ENCODE data around the gene ZBTB12.
A peak's percentile ranks its signal among the peaks of the same experiment; 100 is the strongest.

The ZBTB12 gene

DNA sequence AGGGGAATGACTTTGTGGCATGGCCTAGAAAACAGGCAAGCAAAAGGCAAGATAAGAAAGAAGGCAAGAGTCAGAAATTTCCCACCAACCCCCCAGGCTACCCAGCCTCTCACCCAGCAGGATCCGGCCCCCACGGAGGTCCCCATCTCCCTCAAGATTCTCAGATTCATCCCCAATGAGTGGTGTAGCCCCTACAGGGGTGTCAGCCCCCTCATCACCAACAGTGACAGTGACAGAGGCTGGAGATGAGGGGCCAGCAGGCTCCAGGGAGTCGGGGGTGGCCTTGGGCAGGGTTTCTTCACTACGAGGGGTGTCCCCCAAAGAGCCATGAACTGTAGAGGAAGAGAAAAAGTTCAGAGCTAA, 5.4 kb downstream of the ZBTB12 start:
- no peak for DNase-seq

DNA sequence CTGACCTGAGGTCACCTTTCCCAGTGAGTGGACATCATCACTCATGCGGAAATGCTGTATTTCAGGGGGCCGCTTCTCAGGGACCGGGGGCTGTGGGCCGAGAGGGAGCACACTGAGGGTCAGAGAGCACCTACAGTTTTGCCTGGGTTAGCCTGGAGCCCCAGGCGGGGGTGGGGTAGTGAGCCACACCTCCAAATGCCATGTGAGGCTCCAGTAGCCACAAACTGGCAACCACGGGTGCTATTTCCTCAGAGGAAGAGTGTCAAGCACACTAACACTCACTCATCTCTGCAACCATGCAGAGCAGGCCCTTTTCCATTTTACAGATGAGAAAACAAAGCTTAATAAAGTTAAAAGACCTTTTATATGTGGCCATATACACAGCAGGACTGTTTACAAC, 9.1 kb downstream of the ZBTB12 start:
- no peak for DNase-seq

DNA sequence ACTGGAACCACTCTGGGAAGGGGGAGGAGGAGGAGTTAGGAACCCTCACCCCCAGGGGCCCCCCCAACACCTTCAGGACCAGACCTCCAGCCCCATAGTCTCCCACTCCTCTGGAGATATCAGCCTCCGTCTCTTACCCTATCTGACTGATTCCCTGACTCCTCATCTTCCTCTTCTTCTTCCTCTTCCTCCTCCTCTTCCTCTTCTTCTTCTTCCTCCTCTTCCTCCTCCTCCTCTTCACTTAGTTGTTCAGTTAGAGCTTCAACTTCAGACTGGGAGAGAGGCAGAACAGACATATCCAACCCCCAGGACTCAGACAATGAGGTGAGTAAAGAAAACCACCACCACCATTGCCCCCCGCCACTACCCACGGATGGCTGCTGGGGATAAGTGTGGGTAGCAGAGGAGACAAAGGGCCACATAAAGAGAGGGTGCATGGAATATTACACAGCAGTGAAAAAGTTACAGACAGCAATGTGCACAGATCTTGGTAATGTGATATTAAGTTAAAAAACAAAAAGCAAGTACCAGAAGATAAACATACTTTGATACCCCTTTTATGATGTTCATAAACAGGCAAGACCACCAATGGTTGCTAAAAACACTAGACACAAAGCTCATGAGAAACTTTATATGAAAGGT, 12.4 kb downstream of the ZBTB12 start:
- DNase-seq, result no peak

DNA sequence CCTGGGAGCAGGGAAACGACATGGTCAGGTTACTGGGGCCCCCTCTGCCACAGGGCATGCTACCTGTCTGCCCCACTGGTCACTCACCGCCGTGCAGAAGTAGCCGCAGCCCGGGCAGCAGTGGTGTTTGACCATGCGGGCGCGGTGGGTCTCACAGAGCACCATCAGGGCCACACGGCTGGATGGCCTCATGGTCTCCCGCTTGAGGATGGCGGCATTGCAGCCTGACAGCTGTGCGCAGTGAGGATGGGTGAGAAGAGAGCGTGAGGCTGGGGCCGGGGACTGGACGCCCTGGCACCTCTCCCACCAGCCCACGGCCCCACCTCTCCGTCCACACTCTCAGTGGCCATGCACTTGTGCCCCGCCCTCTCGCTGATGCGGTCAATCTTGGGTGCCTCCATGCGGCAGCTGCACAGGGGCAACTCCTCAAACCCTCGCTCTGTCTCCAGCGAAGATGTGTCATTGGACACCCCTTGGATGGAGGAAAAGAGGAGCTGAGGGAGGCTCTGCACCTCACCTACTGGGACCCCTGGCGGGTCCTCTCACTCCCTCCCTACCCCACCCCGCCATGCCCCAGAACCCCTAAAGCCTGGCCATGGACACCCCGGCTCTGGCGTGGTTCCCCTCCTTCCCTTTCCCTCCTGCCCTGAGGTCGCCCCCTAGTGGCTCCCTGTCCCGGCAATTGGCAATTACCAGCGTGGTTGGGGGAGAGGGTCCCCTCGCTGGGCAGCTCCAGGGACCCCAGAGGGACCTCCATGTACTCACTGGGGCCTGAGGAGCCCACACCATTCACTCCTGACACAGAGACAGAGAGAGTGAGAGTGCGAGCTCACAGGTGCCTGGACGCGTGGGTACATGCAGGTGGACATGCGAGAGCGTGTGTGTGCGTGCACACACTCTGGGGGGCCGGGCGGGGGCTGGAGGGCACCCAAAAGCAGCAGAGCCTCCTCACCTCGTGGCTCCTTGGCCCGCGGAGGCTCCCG, 13.3 kb downstream of the ZBTB12 start:
- no peak for DNase-seq

DNA sequence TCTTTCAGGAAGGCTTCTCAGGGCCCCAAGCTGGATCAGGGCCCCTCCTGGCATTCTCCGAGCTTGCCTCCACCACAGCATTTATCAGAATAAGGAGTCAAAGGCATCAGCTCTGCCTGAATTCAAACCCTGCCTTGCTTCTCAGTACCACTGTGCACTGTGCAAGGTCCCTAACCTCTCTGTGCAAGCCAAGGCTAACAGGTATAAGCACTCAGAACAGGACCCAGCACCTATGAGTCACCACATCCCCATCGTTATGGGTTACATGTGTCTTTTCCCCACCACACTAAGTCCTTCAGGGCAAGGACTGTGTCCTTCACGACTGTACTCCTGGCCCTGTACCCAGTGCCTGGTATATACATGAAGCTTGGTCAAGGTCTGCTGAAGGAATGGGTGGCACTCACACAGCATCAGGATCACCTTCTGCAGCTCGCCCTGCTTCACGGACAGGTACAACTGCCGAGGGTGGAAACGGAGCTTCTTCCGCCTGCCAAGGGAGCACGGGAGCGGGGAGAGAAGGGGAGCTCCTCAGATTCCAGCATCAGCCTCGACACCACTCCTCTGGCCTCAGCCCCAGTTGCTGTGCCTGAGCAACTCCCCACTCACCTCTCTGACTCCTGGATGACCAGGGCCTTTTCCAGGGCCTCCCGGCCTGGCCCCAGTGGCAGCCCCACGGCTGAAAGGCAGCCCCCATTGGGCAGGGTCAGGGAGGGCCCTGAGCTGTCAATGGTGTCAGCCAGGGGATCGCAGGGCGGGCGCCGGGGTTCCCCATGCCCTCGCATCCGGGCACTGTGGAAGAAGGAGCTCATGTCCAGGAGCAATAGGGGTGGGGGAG, 14.5 kb downstream of the ZBTB12 start:
- DNase-seq, result no peak

DNA sequence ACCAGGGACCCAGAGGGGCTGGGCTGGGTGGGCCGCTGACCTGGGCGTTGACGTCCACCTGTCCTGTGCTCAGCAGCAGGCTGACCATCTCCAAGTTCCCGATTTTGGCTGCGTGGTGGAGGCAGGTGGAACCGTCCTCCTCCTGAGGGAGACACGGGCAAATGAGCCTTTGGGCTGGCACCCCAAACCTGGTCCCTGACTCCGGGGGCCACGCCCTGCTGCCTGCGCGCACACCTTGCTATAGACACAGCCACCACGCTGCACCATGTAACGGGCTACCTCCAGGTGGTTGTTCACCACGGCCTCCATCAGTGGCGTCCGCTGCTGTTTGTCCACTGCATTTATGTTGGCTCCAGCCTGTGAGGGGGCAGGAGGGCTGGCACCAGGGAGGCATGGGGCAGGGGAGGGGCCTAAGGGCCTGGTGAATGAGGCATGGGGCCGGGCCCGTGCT, 15.3 kb downstream of the ZBTB12 start:
- no peak for DNase-seq

DNA sequence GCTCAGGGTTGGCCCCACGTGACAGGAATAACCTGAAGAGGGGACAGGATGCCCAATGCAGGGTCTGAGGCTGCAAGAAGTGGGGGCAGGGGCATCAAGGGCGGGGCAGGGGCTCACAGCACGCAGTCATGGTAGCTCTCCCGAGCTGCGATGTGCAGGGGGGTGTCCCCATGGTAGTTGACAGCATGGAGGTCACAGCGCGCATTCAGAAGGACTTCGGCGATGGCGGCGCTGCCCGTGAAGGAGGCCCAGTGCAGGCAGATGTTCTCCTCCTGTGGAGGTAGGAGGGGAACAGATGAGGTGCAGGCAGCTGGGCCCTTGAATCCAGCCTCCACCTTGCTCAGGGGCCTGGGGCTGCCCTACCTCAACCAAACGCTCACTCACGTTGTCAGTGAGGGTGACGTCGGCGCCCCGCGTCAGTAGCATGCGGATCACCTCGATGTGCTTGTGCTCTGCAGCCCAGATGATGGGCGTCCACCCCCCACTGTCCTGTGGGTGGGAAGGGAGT, 17.3 kb downstream of the ZBTB12 start:
- DNase-seq, result no peak

DNA sequence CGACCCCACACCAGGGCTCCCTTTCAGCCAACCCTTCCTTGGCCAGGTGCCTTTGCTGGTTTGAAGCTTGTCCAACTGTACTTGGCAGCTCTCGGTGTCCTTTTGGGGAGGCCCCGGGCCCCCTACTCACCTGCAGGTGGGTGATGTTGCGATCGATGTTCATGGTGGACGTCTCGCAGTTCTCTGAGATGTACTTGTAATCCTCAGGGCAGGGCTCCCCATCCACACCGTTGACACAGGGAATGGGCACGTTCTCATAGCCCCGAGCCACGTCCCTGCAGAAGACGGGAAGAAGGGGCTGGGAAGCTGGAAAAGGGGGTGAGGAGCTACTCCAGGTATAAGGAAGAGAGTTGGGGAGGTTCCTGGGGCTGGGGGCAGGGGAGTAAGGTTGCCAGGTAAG, 18.2 kb downstream of the ZBTB12 start:
- no peak for DNase-seq

DNA sequence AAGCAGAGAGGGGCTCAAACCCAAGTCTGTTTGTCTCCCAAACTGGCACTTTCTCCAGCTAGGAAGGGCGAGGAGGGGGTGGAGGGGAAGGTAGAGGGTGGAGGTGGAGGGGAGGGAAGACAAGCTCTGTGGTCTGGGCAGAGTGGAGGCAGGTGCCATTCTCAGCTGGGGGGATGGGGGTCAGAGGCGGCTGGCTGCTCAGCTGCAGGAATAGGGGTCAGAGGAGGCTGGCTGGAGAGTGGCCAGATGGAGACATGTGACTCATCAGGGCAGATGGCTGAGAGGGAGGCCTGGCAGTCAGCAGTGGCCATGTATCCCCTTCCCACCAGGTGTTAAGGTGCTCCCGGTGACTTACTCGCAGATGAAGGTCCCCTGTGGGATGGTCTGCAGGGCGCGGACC, 19.5 kb downstream of the ZBTB12 start:
- DNase-seq, result peak; percentile 56

DNA sequence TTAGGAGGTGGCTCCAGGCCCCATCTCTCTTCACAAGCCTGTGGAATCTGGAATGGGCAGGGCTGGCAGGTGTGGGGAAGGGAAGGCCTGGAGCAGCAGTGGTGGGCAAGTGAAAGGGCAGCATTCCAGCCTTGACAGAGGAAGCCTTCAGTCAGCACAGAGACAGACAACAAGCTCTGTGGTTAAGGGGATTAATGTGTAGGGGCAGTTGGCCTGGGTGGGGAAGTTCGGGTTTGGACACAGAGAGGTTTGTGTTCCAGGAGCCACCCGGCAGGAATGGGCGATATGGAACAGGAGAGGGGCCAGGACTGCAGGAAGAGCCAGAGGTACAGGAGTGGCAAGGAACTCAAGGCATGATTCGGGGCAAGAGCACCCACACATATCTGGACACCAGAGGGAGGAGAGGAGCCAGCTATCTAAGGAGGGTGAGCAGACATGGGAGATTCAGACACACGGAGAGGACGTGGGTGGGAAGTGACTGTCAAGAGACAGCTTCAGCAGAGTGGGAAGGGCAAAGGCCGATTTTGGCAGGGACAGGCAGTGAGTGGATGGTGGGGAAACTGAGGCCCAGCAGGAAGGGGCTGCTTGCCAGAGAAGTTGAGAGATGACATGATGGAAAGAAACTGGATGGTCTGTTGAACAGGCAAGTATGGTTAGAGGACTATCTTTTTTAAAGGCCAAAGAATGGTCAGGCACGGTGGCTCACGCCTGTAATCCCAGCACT, 20.6 kb downstream of the ZBTB12 start:
- no peak for DNase-seq

DNA sequence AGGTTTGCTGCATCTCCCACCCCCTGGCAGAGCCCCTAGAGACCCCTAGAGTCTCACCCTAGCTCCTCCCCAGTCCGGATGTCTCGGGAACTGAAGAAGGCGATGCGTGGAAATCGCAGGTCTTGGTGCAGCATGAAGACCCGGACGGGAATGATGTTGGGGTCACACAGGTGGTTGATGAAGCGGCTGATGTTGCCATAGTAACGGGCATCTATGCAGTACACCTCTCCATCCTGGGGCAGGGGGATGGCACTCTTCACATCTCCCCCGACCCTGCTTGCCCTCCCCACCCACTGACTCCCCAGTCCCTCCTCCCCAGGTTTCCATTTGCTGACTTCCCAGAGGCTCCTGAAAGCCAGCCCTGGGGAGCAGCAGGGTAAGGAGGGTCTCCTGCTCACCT, 21.3 kb downstream of the ZBTB12 start:
- DNase-seq, result no peak

DNA sequence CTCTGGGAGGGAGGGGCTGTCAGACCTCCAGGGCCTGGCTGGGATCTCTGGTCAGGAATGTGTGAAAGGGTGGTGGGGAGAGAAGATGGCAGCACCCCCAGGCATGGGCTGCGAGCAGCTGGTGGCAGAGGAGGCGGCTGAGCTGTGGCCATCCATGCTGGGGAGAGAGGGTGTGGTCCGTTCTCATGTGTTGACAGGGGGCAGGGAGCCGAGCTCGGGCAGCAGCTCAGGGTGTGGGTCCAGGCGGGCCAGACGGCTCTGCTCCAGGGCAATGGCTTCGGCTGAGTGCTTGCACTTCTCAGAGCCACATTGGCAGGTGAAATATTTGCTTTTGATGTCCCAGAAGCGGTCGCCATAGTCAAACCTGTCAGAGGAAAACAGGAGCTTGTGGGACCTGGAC, 22.0 kb downstream of the ZBTB12 start:
- DNase-seq, result no peak

DNA sequence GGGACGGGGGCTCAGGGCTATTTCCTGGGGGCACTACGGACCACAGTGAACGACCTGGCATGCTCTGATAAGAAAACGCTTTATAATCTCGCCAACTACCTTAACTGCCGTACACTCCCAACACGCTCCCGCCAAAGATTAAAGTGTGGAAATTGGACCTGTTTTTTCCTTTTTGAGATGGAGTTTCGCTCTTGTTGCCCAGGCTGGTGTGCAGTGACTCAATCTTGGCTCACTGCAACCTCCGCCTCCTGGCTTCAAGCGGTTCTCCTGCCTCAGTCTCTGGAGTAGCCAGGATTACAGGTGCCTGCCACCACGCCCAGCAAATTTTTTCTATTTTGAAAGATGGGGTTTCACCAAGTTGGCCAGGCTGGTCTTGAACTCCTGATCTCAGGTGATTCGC, 22.7 kb downstream of the ZBTB12 start:
- no peak for DNase-seq

DNA sequence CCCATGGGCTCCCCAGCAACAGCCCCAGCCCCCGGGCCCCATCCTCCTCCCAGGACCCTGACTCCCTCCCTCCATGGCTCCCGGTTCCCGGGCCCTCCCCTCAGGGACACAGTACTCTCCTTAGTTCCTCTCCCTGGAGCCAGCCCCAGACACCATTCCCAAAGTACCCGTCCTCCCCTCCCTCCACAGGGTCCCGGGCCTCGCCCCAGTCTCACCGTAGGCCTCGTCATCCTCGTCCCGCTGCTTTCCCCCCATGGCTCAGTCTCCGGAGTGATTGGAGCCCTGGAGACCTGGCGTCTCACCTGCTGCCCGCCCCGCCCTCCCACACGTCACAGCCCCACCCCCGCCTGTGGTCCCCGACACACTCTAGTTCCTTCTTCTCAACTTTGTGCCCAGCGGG, 23.2 kb downstream of the ZBTB12 start, which contains the start of gene SLC44A4:
Gene SLC44A4 (minus strand): TSS at position 272 of the 400 bp plus-strand sequence. CDS start 17 bp downstream, at position 255.
- no peak for DNase-seq

DNA sequence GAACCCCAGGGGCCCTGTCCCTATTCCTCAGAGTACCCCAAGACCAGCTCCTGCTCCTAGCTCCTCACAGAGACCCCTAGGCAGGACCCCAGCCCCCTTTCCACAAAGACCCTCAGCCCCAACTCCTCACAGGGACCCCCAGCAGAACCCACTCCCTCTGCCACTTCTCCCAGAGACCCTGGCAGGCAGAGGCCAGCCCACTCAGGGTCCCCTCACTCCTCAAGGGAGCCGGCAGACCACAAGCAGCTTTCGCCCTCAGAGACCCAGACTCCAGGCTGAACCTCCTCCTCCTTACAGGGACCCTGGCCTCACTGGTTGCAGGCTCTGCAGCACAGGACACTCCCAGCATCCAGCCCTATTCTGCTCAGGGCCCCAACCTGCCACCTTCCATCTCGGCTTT, 23.7 kb downstream of the ZBTB12 start:
- no peak for DNase-seq

DNA sequence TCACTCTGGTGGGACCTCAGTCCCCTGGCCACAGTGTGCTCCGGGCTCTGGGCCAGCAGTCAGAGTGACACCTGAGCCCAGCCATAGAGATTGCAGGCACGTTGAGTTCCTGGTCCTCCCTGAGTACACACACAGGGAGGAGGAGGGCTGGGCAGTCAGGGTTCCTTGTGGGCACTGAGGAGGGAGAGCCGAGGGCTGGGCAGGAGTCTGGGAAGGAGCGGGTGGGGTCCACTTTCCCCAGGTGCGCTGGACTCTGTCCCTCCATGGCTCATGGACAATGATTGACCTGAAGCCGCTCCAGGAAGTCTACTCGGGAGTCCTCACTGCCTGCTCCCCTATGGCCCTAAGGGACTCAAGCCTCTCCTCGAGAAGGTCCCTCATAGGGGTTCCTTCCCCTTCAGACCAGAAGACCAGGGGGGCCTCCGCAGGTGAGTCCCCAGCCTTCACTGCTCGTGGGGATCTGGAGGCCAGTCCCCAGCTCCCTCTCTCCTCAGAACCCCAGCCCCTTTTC, 24.2 kb downstream of the ZBTB12 start:
- no peak for DNase-seq

DNA sequence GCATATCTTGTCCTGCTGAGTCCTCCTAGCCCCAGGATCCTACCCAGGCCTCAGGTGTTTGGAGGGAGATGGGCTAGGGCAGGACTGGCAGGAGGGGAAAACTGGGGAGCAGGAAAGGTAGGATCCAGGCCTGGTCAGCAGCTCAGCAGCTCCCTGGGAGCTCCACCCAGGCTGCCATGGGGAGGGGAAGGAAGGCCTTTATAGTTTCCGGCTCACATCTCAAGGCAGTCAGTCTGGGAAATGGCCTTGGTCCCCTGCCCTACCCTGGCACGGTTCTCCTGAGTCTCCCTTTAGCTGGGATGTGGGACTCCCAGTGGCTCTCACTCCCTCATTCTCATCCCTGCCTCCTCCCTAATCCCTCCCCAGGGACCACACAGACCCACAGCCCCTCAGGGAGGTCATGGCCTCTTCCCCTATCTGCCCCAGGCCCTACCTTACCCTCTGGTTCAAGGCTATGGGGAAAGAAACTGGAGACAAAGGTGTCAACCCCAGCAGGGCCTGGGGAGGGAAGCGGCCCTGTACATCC, 24.7 kb downstream of the ZBTB12 start:
- no peak for DNase-seq

DNA sequence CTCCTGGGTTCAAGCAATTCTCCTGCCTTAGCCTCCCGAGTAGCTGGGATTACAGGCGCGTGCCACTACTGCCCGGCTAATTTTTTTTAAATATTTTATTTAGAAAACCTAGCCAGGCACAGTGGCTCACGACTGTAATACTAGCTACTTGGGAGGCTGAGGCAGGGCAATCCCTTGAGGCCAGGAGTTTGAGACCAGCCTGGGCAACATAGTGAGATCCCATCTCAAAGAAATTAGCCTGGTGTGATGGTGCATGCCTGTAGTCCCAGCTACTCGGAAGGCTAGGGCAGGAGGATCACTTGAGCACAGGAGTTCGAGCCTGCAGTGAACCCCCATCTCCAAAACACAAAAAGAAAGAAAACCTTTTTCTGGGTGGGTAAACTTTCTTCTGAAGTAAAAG, 25.5 kb downstream of the ZBTB12 start:
- no peak for DNase-seq

DNA sequence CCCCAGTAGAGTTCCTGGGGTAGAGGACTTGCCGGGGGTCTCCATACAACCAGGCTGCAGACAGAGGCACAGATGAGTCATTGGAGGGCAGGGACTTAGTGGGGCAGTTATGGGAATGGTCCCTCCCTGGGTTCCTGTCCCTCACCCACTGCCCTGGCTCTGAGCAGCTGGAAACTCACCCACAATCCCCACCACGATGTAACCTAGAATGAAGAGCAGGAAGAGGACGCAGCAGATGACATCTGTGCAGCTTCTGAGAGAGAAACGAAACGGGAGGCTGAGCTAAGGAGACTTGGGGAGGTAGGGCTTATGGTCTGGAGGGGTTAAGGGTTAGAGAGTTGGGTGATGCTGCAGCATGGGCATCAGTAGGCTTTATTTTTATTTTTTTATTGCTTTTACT, 26.0 kb downstream of the ZBTB12 start:
- no peak for DNase-seq

DNA sequence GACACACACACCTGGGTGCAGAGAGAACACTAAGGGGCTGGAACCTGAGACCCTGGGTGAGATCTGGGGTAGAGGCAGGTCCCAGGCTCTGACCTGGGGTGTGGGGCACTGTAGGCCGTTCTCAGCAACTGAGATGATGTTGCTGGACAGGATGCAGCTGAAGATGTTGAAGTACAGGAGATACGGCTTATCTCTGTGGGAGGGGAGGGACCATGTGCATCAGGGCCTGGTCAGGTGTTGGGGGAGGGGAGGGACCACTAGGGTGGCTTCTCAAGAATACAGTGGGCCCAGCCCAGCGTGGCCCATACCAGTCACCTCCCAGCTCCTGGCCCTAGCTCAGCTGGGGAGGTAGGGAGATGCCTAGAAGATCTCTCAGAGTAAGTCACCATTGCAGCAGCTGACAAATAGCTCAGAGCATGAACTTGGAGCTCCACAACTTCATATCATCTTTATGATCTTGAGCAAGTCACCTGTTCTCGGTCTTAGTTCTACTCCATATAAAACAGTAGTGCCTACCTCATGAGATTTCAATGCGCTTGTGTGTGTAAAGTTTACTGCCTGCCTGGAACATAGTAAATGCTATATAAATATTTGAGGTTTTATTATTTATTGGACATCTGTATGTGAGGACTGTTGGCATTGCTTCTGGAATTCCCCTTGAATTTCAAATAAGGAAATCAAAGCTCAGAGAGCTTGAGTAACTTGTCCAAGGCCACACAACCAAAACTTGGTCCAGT, 26.9 kb downstream of the ZBTB12 start:
- no peak for DNase-seq

DNA sequence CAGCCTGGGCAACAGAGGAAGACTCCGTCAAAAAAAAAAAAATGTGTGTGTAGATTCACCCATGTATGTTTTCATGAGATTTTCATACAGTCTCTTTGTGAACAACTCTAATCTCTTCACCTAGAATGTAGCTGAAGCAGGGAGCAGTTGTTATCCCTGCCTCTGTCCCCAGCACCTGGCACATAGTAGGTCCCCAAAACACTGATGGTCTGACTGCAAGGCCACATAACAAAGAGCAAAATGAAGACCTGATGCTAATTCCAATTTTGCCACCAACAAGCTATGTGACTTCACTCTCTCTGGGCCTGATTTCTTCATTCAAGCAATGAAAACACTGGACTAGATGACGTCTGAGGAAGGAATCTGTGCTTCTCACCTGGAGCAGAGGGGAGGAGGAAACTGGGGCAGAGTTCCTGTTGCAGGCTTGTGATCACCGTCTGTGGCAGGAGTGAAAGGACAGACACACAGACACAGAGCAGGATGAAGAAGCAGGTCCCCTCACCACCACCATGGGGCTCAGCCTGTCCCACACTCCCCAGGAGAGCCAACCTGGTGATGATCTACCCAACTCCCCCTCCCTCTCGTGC, 27.7 kb downstream of the ZBTB12 start:
- DNase-seq, result no peak
